ENCODE measurements around the gene STPG2. TPM values are rescaled to one million over a fixed set of nuclear protein-coding genes. Genes with fewer than 3 reads are reported as not detected.

The STPG2 gene
- total and polyA plus RNA-seq, 2 donors (not counting 3 experiments of a cell fraction or from before 2014, with no cell fraction given): not detected

DNA sequence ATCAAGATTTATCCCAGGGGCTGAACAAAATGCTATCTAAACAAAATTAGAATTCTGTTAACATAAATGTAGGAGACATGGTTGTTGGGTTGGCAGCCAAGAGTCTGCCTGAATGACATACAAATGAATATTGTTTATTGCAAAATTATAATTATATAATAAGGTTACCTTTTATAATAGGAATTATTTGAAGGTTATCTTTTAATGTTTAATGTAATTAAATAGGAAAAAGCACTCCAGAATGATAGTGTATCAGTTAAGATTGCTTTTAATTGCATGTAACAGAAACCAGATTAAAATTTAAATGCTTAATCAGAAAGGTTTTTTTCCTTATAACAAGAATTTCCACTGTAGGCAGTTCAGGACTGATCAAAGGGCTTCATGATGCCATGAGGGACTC lies 42.0 kb upstream of the STPG2 start:
- no peak overlapping the region for H3K4me3 ChIP-seq (replicated peaks in 1 of 3; ENCODE audit: insufficient read depth in 1 of 3, low read depth in 1 of 3, low read length in 3 of 3)
- FAIRE-seq (no peak), DNase-seq (ENCODE audit: low read depth, low spot score) (no peak)
- H3K36me3 ChIP-seq (ENCODE audit: control insufficient read depth in 2 of 2, extremely low read depth in 1 of 2, insufficient read depth in 2 of 2, low read length in 2 of 2): no peaks in the 10 kb centered on the region
- no peak overlapping the region for H3K9ac ChIP-seq (replicated peaks; ENCODE audit: extremely low read depth, insufficient read depth, low read length)
- H3K9me1 ChIP-seq (replicated peaks; ENCODE audit: control insufficient read depth, extremely low read depth, insufficient read depth, low read length): no peaks in the 10 kb centered on the region
- H2AFZ ChIP-seq (ENCODE audit: low read depth, low read length): no peak overlapping the region
- TF ChIP-seq FOS (IDR thresholded peaks at IDR 0.05; ENCODE audit: borderline replicate concordance, insufficient read depth, low read length): no peak
- no peak for TF ChIP-seq GATA2 (IDR thresholded peaks at IDR 0.05; ENCODE audit: insufficient read depth, insufficient read length, low read depth, low read length)
- TF ChIP-seq POLR2AphosphoS5 (IDR thresholded peaks at IDR 0.05; ENCODE audit: insufficient read depth, low read depth, low read length): no peak
- TF ChIP-seq, protein P1, sequence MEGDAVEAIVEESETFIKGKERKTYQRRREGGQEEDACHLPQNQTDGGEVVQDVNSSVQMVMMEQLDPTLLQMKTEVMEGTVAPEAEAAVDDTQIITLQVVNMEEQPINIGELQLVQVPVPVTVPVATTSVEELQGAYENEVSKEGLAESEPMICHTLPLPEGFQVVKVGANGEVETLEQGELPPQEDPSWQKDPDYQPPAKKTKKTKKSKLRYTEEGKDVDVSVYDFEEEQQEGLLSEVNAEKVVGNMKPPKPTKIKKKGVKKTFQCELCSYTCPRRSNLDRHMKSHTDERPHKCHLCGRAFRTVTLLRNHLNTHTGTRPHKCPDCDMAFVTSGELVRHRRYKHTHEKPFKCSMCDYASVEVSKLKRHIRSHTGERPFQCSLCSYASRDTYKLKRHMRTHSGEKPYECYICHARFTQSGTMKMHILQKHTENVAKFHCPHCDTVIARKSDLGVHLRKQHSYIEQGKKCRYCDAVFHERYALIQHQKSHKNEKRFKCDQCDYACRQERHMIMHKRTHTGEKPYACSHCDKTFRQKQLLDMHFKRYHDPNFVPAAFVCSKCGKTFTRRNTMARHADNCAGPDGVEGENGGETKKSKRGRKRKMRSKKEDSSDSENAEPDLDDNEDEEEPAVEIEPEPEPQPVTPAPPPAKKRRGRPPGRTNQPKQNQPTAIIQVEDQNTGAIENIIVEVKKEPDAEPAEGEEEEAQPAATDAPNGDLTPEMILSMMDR (IDR thresholded peaks at IDR 0.05; ENCODE audit: extremely low read depth in 1 of 2, insufficient read depth in 1 of 2, low read depth in 1 of 2, low read length in 2 of 2): no peak
- no peak for TF ChIP-seq POLR2A (IDR thresholded peaks at IDR 0.05; ENCODE audit: low read depth, low read length)
- TF ChIP-seq EZH2 (IDR thresholded peaks at IDR 0.05; ENCODE audit: borderline replicate concordance, low read depth, low read length, severe bottlenecking): no peak
- no peak for TF ChIP-seq JUN (IDR thresholded peaks at IDR 0.05; ENCODE audit: borderline replicate concordance, insufficient read depth, insufficient read length, low read depth)
- no peak for TF ChIP-seq MYC (IDR thresholded peaks at IDR 0.05; ENCODE audit: low read depth, low read length)
- TF ChIP-seq, protein P2, sequence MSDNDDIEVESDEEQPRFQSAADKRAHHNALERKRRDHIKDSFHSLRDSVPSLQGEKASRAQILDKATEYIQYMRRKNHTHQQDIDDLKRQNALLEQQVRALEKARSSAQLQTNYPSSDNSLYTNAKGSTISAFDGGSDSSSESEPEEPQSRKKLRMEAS (IDR thresholded peaks at IDR 0.05; ENCODE audit: insufficient read depth, insufficient read length): no peak
- H4K20me1 ChIP-seq (replicated peaks; ENCODE audit: control insufficient read depth, extremely low read depth, insufficient read depth, low read length): no peaks in the 10 kb centered on the region
- dilution Hi-C loops (cut with MboI; ENCODE audit: extremely low pct_ligation_motif_present, low sequenced_read_pairs) (no loop called here), intact Hi-C loops (cut with micrococcal nuclease) (no loop called here)
- H3K27ac ChIP-seq (ENCODE audit: insufficient read depth, low read depth, low read length): no peak overlapping the region
- H3K4me2 ChIP-seq (ENCODE audit: insufficient read depth, low read length): no peak overlapping the region
- H3K79me2 ChIP-seq (ENCODE audit: control insufficient read depth, insufficient read depth, low read length): no peaks in the 10 kb centered on the region
- CTCF ChIA-PET: interaction anchor here (0.8 kb wide), 1 partner anchor 9 kb away, joined by 3 read pairs; no protein-coding TSS in a partner anchor
- H3K9me3 ChIP-seq (replicated peaks; ENCODE audit: control insufficient read depth, insufficient read depth, low read length): no peaks in the 10 kb centered on the region
- no TSS peak for BruUV-seq (replicated peaks)
- H3K4me1 ChIP-seq (ENCODE audit: control insufficient read depth, extremely low read depth, insufficient read depth, low read length): no peaks in the 10 kb centered on the region
- no peaks in the 10 kb centered on the region for H3K27me3 ChIP-seq (ENCODE audit: control insufficient read depth in 2 of 2, insufficient read depth in 2 of 2, low read length in 2 of 2)
- POLR2A ChIA-PET: no interaction called here

Data from endothelial cell of umbilical vein (primary cell).